Placental epithelial cell (primary cell): ENCODE results near the gene COMMD4. TPM values are rescaled to one million over a fixed set of nuclear protein-coding genes. Genes with fewer than 3 reads are reported as not detected.

Experiments used
- small RNA-seq: library from RNA; depleted of rRNA; stranded (forward); fragments of <200 nt; gene quantifications from one replicate; pipeline ENCODE3, GENCODE V24; 2012
- total RNA-seq: library from RNA; depleted of rRNA; stranded (reverse); fragments of >200 nt; gene quantifications from 2 replicates; pipeline ENCODE4 v1.2.3, GENCODE V29; 2012

COMMD4 gene
- total RNA-seq, result 45.5 and 76.9 TPM in 2 replicates

GRCh38 chr15:75335705-75336355 is at the start of gene COMMD4:
COMMD4 (plus strand) TSS chr15:75336063; CDS start chr15:75336090, 27 bp downstream.

GRCh38 chr15:75346796-75347221 is 10.9 kb downstream of the COMMD4 start, which contains the start of gene NEIL1:
NEIL1 (plus strand) TSS chr15:75347039; CDS start chr15:75348906, 1,867 bp downstream.

GRCh38 chr15:75367913-75368688 is 32.2 kb downstream of the COMMD4 start, which contains the start of gene MAN2C1:
MAN2C1 (minus strand) TSS chr15:75368607; CDS start chr15:75368583, 24 bp downstream.

Small RNA genes within 50 kb of the gene (small RNA-seq; reads per million reads assigned to genes)
- gene RN7SL327P, result not detected

Other genes with a start within 250 kb of the COMMD4 start
- gene C15orf39, start 134.2 kb upstream of the COMMD4 start, total RNA-seq, result 13.1 and 14.5 TPM in 2 replicates
- gene GOLGA6C, start 77.7 kb upstream of the COMMD4 start, total RNA-seq, result not detected in 2 replicates
- gene GOLGA6D, start 53.2 kb upstream of the COMMD4 start, total RNA-seq, result not detected in 2 replicates
- 6.6 and 24.7 TPM in 2 replicates for gene NEIL1, start 11.0 kb downstream of the COMMD4 start, total RNA-seq
- gene MAN2C1, start 32.5 kb downstream of the COMMD4 start, total RNA-seq, result 99.9 and 144 TPM in 2 replicates
- 35.3 and 43.7 TPM in 2 replicates for gene SIN3A, start 115.6 kb downstream of the COMMD4 start, total RNA-seq
- 18.4 and 20.8 TPM in 2 replicates for gene PTPN9, start 243.3 kb downstream of the COMMD4 start, total RNA-seq